ENCODE results near the gene SATL1.

SATL1 gene

GRCh38 chrX:85065512-85066198, 177.9 kb downstream of the SATL1 start:
- H3K4me3 ChIP-seq (ENCODE audit: low read length): no peak overlapping the region
- no peak for TF ChIP-seq ZNF274 (IDR thresholded peaks at IDR 0.05; ENCODE audit: low read depth, low read length)

GRCh38 chrX:85052636-85053343, 190.8 kb downstream of the SATL1 start:
- H3K4me3 ChIP-seq (ENCODE audit: low read length): no peak overlapping the region
- TF ChIP-seq ZNF274 (IDR thresholded peaks at IDR 0.05; ENCODE audit: low read depth, low read length): no peak

- no peak overlapping the region for H3K4me3 ChIP-seq (ENCODE audit: low read length)
- TF ChIP-seq ZNF274 (IDR thresholded peaks at IDR 0.05; ENCODE audit: low read depth, low read length): no peak
Observed at GRCh38 chrX:85052205-85052604, 191.4 kb downstream of the SATL1 start.

GRCh38 chrX:85051627-85052026, 192.0 kb downstream of the SATL1 start:
- no peak overlapping the region for H3K4me3 ChIP-seq (ENCODE audit: low read length)
- TF ChIP-seq ZNF274 (IDR thresholded peaks at IDR 0.05; ENCODE audit: low read depth, low read length): no peak
